Activated T-cell treated with anti-CD3 and anti-CD28 coated beads, Interleukin-2, amount 50 U/mL, for 48 hours (primary cell): ENCODE measurements around the gene SUCO.
A peak's percentile ranks its signal among the peaks of the same experiment; 100 is the strongest.

Experiments used
- DNase-seq, 2 experiments: peaks; one replicate each; pipeline ENCODE4 v3.0.0-alpha.2; 2020

SUCO gene

GRCh38 chr1:172653015-172653709 is 120.2 kb downstream of the SUCO start:
- DNase-seq = no peak

DNA sequence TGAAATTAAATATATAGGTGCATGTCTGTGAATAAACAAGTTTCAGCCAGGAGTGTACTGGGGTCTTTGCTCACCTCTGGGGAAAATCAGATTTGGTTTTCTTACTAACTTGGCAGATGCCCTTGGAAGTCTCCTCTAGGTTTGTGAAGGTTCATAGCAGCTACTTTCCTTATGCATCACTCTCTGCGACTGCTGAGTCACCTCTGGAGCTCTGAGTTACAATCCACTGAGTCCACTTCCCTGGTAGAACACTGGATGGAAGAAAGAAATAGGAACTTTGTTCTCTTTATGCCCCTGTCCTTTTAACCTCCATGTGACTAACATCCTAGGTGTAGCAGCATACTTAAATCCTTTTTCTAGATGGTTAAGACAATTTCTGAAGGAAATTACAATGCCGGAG is 121.6 kb downstream of the SUCO start:
- no peak for DNase-seq

DNA sequence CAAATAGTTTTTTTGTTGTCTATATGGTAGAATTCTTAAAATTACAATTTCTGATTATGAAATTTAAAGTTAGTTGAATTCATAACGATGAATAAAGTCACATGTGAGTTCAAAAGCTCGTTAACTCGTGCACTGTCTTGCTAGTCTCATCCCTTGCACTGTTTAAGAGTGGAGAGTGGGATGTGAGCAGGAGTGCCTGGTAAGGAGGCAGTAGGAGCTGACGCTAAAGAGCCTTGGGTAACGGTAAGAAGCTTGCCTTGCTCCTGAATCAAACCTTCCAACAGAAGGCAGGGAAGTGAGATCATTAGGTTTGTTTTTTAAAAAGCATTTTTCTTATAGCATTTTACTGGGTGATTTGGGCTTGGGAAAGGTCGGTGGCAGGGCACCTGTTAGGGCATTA is 123.6 kb downstream of the SUCO start:
- no peak for DNase-seq

- no peak for DNase-seq
These were observed 124.6 kb downstream of the SUCO start for GRCh38 chr1:172657586-172657985.

- peak; percentile 73 to 78 for DNase-seq
These were observed 126.0 kb downstream of the SUCO start, which contains the start of gene FASLG for GRCh38 chr1:172658871-172659453. TSS of gene FASLG (plus strand) at chr1:172659103. CDS start at chr1:172659202, 99 bp downstream.

DNA sequence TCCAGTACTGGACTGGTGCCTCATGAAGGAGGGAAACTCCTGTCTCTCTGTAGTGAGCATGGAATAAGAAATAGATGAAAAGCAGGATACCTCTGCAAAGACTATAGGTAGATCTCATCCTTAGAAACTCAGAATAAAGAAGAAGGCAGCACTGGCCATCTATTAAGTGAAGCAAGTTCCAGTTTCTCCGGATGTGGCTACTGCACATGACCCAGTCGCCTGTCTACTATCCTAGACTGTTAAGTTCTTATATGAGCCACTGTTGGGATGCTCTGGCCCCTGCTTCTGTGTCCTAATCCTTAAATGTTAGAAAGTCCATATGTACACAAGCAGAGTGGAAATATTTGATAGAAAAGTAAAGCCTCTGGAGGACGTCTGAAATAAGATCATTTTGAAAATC is 128.2 kb downstream of the SUCO start:
- no peak for DNase-seq
